ENCODE measurements around the gene ABR. TPM values are rescaled to one million over a fixed set of nuclear protein-coding genes. Genes with fewer than 3 reads are reported as not detected.

The ABR gene
- total RNA-seq, 1 donor from 2014 or later = 110 TPM

DNA sequence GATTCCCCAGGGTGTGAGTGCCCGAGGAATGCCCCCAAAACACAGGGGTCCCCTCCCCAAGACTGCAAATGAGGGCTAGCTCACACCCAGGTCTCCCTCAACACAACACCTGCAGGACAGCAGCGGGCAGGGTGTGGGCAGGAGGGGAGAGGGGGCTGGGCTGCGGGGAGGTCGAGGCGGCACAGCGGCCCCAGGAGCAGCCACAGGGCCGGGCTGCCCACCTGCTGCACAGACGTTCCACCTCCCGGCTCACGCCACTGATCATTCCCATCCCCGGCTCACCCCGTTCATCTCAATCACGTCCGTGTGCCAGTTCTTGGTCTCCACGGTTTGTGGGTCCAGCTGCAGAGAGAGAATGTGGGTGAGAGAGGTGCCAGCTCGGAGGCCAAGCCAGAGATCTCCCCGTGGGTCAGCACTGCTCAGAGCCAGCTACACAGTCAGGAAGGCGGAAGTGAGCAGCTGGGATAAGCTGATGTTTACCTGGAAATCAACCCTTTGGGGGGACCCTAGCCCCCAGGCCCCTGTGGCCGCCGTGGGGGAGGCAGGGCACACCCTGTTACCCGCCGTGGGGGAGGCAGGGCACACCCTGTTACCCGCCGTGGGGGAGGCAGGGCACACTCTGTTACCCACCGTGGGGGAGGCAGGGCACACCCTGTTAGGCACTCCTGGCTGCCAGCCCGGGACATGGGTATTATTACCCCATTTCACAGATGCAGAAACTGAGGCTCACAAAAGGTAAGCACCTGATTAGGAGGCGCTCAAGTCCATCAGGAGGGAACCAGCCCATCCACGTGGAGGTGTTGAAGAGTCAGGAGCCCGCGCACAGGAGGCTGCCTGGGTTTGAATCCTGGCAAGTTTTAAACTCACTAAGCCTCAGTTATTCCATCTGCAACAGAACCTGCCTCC is 166.7 kb downstream of the ABR start:
- TF ChIP-seq, protein P1, sequence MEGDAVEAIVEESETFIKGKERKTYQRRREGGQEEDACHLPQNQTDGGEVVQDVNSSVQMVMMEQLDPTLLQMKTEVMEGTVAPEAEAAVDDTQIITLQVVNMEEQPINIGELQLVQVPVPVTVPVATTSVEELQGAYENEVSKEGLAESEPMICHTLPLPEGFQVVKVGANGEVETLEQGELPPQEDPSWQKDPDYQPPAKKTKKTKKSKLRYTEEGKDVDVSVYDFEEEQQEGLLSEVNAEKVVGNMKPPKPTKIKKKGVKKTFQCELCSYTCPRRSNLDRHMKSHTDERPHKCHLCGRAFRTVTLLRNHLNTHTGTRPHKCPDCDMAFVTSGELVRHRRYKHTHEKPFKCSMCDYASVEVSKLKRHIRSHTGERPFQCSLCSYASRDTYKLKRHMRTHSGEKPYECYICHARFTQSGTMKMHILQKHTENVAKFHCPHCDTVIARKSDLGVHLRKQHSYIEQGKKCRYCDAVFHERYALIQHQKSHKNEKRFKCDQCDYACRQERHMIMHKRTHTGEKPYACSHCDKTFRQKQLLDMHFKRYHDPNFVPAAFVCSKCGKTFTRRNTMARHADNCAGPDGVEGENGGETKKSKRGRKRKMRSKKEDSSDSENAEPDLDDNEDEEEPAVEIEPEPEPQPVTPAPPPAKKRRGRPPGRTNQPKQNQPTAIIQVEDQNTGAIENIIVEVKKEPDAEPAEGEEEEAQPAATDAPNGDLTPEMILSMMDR (IDR thresholded peaks at IDR 0.05) = no peak
- no peak for DNase-seq (ENCODE audit: extremely low spot score, unreplicated experiment)

DNA sequence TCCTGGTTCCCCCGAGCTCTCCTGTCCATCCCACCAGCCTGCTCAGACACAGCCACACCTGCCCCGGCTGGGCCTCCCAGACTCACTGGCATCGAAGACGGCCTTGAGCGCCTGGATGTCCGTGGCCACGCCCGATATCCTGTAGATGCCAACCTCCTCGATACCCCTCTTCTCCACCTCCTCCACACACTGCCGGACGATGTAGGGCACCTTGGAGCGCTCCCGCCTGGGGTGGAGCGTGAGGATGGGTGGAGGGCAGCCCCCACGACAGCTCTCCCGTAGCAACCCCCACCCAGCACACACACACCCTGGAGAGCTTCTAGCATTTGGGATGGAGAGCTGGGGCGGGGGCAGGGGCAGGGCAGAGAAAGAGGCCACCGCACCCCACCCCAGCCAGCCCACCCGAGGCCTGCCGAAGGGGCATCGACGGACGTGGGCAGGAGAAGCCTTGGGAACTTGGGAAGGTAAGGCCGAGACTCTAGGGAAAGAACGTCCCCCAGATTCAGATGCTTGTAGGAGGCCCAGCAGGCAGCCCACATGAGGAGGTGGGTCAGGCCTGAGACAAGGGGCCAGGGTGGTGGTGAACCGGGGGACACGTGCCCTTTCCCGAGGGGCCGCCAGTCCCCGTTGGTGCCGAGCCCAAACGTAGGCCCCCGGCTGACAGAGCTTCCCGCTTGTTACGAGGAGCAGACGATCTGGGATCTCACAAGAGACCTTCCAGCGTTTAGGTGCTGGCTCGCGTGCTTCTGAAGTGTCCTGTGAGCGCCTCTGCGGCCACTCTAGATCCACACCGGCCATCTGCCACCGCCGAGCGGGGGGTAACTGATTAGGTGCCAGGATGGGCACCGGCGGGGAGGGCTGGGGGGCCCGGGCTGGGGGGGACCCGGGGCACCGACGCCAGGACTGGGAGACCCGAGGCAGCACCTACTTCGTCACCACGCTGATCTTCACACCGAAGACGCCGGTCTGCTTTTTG is 167.7 kb downstream of the ABR start:
- no peaks in the 10 kb centered on the region for H3K4me1 Mint-ChIP-seq (ENCODE audit: unreplicated experiment)
- H3K36me3 Mint-ChIP-seq (ENCODE audit: unreplicated experiment) = peaks cover 7% of the 10 kb centered on the region

More for the DNA sequence above, 166.7 kb downstream of the ABR start:
- no peak overlapping the region for H3K27ac Mint-ChIP-seq (ENCODE audit: unreplicated experiment)
- H3K36me3 Mint-ChIP-seq (ENCODE audit: unreplicated experiment) = peaks cover 5% of the 10 kb centered on the region
- no peaks in the 10 kb centered on the region for H3K4me1 Mint-ChIP-seq (ENCODE audit: unreplicated experiment)
- no peaks in the 10 kb centered on the region for H3K9me3 Mint-ChIP-seq (ENCODE audit: unreplicated experiment)
- no peak overlapping the region for H3K4me3 Mint-ChIP-seq (ENCODE audit: unreplicated experiment)
- H3K27me3 Mint-ChIP-seq (ENCODE audit: unreplicated experiment) = no peaks in the 10 kb centered on the region

DNA sequence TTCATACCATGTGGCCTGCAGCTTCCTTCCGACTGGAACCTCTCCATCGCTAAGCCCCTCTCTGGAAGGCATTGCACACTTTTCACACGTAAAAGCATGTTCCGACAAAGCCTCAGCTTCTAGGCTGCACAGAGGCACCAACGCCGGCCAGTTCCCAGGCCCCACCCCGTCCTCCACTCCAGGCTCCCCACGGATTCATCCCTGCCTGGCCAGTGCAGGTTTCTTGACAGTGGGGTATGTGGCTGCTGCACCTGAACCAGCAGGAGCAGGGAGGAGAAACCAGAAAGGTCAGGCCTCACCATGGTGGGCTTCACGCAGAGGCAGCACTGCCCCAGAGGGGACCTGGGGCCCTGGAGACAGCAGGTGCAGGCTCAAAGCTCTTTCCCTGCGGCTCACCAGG is 168.6 kb downstream of the ABR start:
- H3K4me1 Mint-ChIP-seq (ENCODE audit: unreplicated experiment) = no peaks in the 10 kb centered on the region
- DNase-seq (ENCODE audit: extremely low spot score, unreplicated experiment) = no peak
- H3K27ac Mint-ChIP-seq (ENCODE audit: unreplicated experiment) = no peak overlapping the region
- H3K4me3 Mint-ChIP-seq (ENCODE audit: unreplicated experiment) = no peak overlapping the region
- no peaks in the 10 kb centered on the region for H3K9me3 Mint-ChIP-seq (ENCODE audit: unreplicated experiment)
- peaks cover 7% of the 10 kb centered on the region for H3K36me3 Mint-ChIP-seq (ENCODE audit: unreplicated experiment)
- no peaks in the 10 kb centered on the region for H3K27me3 Mint-ChIP-seq (ENCODE audit: unreplicated experiment)
- TF ChIP-seq, protein P1 (IDR thresholded peaks at IDR 0.05) = no peak

More for the DNA sequence above, 167.7 kb downstream of the ABR start:
- H3K9me3 Mint-ChIP-seq (ENCODE audit: unreplicated experiment) = no peaks in the 10 kb centered on the region
- no peak overlapping the region for H3K27ac Mint-ChIP-seq (ENCODE audit: unreplicated experiment)
- no peaks in the 10 kb centered on the region for H3K27me3 Mint-ChIP-seq (ENCODE audit: unreplicated experiment)
- no peak overlapping the region for H3K4me3 Mint-ChIP-seq (ENCODE audit: unreplicated experiment)
- no peak for DNase-seq (ENCODE audit: extremely low spot score, unreplicated experiment)
- TF ChIP-seq, protein P1 (IDR thresholded peaks at IDR 0.05) = no peak

DNA sequence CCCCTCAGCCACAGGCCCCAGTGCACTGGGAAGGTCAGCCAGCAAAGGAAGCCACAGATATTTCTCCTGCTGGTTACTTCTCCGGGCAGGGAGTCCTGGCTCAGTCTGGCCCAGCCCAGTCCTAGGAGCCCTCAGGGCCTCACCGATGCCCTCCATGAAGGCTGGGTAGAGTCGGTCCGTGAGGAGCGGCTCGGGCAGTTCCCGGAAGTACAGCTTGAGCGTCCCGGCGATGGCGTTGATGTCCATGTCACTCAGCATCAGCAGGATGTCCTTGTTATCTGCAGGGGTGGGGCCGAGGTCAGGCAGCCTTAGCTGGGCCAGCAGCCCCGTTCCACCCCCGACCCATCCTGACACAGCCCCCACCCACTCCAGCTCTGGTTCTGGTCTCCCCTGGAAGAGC is 169.2 kb downstream of the ABR start:
- Mint-ChIP-seq H3K4me3 (ENCODE audit: unreplicated experiment) (no peak overlapping the region), H3K27me3 (ENCODE audit: unreplicated experiment) (no peaks in the 10 kb centered on the region), H3K4me1 (ENCODE audit: unreplicated experiment) (peaks cover 4% of the 10 kb centered on the region), H3K36me3 (ENCODE audit: unreplicated experiment) (peaks cover 6% of the 10 kb centered on the region), H3K9me3 (ENCODE audit: unreplicated experiment) (no peaks in the 10 kb centered on the region), H3K27ac (ENCODE audit: unreplicated experiment) (no peak overlapping the region)
- TF ChIP-seq, protein P1 (IDR thresholded peaks at IDR 0.05) = no peak
- no peak for DNase-seq (ENCODE audit: extremely low spot score, unreplicated experiment)

Measured in osteocyte (in vitro differentiated cells).